ENCODE results near the gene SCGB1A1.

DNA sequence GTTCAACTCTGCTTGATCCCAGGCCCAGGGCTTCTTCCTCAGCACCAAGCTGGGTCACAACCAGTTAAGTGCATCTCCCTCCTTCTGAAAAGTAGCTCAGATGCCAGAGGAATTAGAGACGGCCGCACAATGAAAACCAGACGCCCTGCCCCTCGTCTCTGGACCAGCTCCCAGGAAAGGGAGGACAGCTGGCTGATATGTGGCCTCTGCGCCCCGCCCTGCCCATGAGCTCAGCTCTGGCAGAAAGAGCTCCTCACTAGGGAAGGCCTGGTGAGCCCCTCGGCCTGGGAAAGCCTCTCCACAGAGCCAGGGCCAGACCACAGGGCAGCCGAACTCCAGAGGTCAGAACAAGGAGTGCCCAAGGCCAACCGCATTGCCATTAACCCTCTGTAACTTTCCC, 18.1 kb upstream of the SCGB1A1 start:
- TF ChIP-seq, protein P1, sequence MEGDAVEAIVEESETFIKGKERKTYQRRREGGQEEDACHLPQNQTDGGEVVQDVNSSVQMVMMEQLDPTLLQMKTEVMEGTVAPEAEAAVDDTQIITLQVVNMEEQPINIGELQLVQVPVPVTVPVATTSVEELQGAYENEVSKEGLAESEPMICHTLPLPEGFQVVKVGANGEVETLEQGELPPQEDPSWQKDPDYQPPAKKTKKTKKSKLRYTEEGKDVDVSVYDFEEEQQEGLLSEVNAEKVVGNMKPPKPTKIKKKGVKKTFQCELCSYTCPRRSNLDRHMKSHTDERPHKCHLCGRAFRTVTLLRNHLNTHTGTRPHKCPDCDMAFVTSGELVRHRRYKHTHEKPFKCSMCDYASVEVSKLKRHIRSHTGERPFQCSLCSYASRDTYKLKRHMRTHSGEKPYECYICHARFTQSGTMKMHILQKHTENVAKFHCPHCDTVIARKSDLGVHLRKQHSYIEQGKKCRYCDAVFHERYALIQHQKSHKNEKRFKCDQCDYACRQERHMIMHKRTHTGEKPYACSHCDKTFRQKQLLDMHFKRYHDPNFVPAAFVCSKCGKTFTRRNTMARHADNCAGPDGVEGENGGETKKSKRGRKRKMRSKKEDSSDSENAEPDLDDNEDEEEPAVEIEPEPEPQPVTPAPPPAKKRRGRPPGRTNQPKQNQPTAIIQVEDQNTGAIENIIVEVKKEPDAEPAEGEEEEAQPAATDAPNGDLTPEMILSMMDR (IDR thresholded peaks at IDR 0.05): no peak
- no peak for TF ChIP-seq EZH2 (IDR thresholded peaks at IDR 0.05; ENCODE audit: borderline replicate concordance, insufficient read depth, low read depth, low read length, poor library complexity, severe bottlenecking)

All from B cell (primary cell).